SK-N-SH treated with all-trans-retinoic acid at 6 μM for 48 hours (cell line): Measurements from ENCODE around the gene ABCC2.
A peak's percentile ranks its signal among the peaks of the same experiment; 100 is the strongest.

Experiments used
- ATAC-seq: fragments of 200-7000 bp; cut with Tn5 transposase; 3 replicates; pipeline ENCODE4 v1.9.1; 2020; ENCODE audit warnings: mild to moderate bottlenecking, moderate library complexity
- ARNTL ChIP-seq: fragments of 450-650 bp; formaldehyde crosslinking; IDR thresholded peaks from 2 replicates; pipeline ENCODE4 v1.5.0; 2020; ENCODE audit warnings: low read depth, mild to moderate bottlenecking, moderate library complexity, borderline replicate concordance
- BACH2 ChIP-seq: fragments of 250-450 bp; sonication (Bioruptor Pico); IDR thresholded peaks from 2 replicates; pipeline ENCODE4 v1.9.0; 2021; ENCODE audit warnings: mild to moderate bottlenecking, borderline replicate concordance
- CREB5 ChIP-seq: fragments of 250-450 bp; sonication (Bioruptor Pico); IDR thresholded peaks from 2 replicates; pipeline ENCODE4 v1.5.1; 2020; ENCODE audit warnings: low read depth, mild to moderate bottlenecking, moderate library complexity
- CSDC2 ChIP-seq: fragments of 250-450 bp; sonication (Bioruptor Pico); IDR thresholded peaks from 2 replicates; pipeline ENCODE4 v1.5.0; 2020; ENCODE audit warnings: mild to moderate bottlenecking, moderate library complexity
- CSRNP3 ChIP-seq: fragments of 250-450 bp; sonication (Bioruptor Pico); IDR thresholded peaks from 2 replicates; pipeline ENCODE4 v1.5.1; 2021; ENCODE audit warnings: mild to moderate bottlenecking, moderate library complexity
- ESRRG ChIP-seq: fragments of 250-450 bp; sonication (Bioruptor Pico); IDR thresholded peaks from 2 replicates; pipeline ENCODE4 v1.6.1; 2021; ENCODE audit warnings: mild to moderate bottlenecking
- GLIS3 ChIP-seq: fragments of 250-450 bp; sonication (Bioruptor Pico); IDR thresholded peaks from 2 replicates; pipeline ENCODE4 v1.5.0; 2020; ENCODE audit warnings: mild to moderate bottlenecking, moderate library complexity
- ISL1 ChIP-seq: fragments of 250-450 bp; sonication (Bioruptor Pico); IDR thresholded peaks from 2 replicates; pipeline ENCODE4 v2.1.2; 2022; ENCODE audit warnings: mild to moderate bottlenecking, moderate library complexity
- OSR1 ChIP-seq: fragments of 250-450 bp; sonication (Bioruptor Pico); IDR thresholded peaks from 2 replicates; pipeline ENCODE4 v1.8.0; 2022; ENCODE audit warnings: moderate library complexity, mild to moderate bottlenecking, inconsistent platforms
- PATZ1 ChIP-seq: fragments of 250-450 bp; sonication (Bioruptor Pico); IDR thresholded peaks from 2 replicates; pipeline ENCODE4 v1.8.0; 2020; ENCODE audit warnings: mild to moderate bottlenecking, moderate library complexity, borderline replicate concordance
- POU6F1 ChIP-seq: fragments of 250-450 bp; sonication (Bioruptor Pico); IDR thresholded peaks from 2 replicates; pipeline ENCODE4 v1.8.0; 2021; ENCODE audit warnings: low read depth, mild to moderate bottlenecking, moderate library complexity, borderline replicate concordance
- PPARA ChIP-seq: fragments of 250-450 bp; sonication (Bioruptor Pico); IDR thresholded peaks from 2 replicates; pipeline ENCODE4 v1.5.0; 2020; ENCODE audit warnings: mild to moderate bottlenecking, borderline replicate concordance
- RARB ChIP-seq: fragments of 250-450 bp; sonication (Bioruptor Pico); IDR thresholded peaks from 2 replicates; pipeline ENCODE4 v1.8.0; 2021; ENCODE audit warnings: mild to moderate bottlenecking, moderate library complexity
- SNAI2 ChIP-seq: fragments of 250-450 bp; sonication (Bioruptor Pico); IDR thresholded peaks from 2 replicates; pipeline ENCODE4 v1.5.0; 2020; ENCODE audit warnings: mild to moderate bottlenecking, moderate library complexity
- TCF4 ChIP-seq: fragments of 250-450 bp; sonication (Bioruptor Pico); IDR thresholded peaks from 2 replicates; pipeline ENCODE4 v1.8.0; 2021; ENCODE audit warnings: mild to moderate bottlenecking, moderate library complexity, borderline replicate concordance
- TOX ChIP-seq: fragments of 250-450 bp; sonication (Bioruptor Pico); IDR thresholded peaks from 2 replicates; pipeline ENCODE4 v1.8.0; 2021; ENCODE audit warnings: mild to moderate bottlenecking, moderate library complexity, borderline replicate concordance
- TSHZ2 ChIP-seq: fragments of 250-450 bp; sonication (Bioruptor Pico); IDR thresholded peaks from 2 replicates; pipeline ENCODE4 v1.5.0; 2020; ENCODE audit warnings: mild to moderate bottlenecking, moderate library complexity
- ZC3H10 ChIP-seq: fragments of 250-450 bp; sonication (Bioruptor Pico); IDR thresholded peaks from 2 replicates; pipeline ENCODE4 v1.5.1; 2021; ENCODE audit warnings: mild to moderate bottlenecking, moderate library complexity
- ZFP3 ChIP-seq: fragments of 250-450 bp; sonication (Bioruptor Pico); IDR thresholded peaks from 2 replicates; pipeline ENCODE4 v1.5.0; 2020; ENCODE audit warnings: mild to moderate bottlenecking, moderate library complexity
- ZFP30 ChIP-seq: fragments of 450-650 bp; formaldehyde crosslinking; IDR thresholded peaks from 2 replicates; pipeline ENCODE4 v1.5.0; 2022; ENCODE audit warnings: mild to moderate bottlenecking, moderate library complexity

The ABCC2 gene

GRCh38 chr10:99854860-99855259, 72.4 kb downstream of the ABCC2 start:
- TF ChIP-seq CSDC2 (CRISPR knock-in tag) (no peak), ISL1 (no peak), RARB (CRISPR knock-in tag) (no peak), ESRRG (no peak), POU6F1 (no peak), CSRNP3 (CRISPR knock-in tag) (no peak)
- ATAC-seq, result peak; percentile 92

- ATAC-seq, result peak; percentile 15; the same call in 1 of the 3 replicates
- TF ChIP-seq TSHZ2 (CRISPR knock-in tag) (no peak), OSR1 (CRISPR knock-in tag) (no peak), ARNTL (CRISPR knock-in tag) (no peak), CSDC2 (CRISPR knock-in tag) (no peak), GLIS3 (CRISPR knock-in tag) (no peak), PATZ1 (no peak), ZFP3 (CRISPR knock-in tag) (no peak), BACH2 (CRISPR knock-in tag) (no peak), ZFP30 (CRISPR knock-in tag) (no peak), TOX (CRISPR knock-in tag) (no peak), ISL1 (no peak), ESRRG (no peak), POU6F1 (no peak), ZC3H10 (CRISPR knock-in tag) (no peak), PPARA (CRISPR knock-in tag) (no peak), CREB5 (CRISPR knock-in tag) (no peak), SNAI2 (no peak)
Observed at GRCh38 chr10:99855479-99856071, 73.1 kb downstream of the ABCC2 start.

GRCh38 chr10:99858849-99859248, 76.4 kb downstream of the ABCC2 start:
- ATAC-seq, result no peak
- TF ChIP-seq ESRRG (no peak), TCF4 (CRISPR knock-in tag) (no peak), CREB5 (CRISPR knock-in tag) (no peak), ZC3H10 (CRISPR knock-in tag) (no peak)
